HG03039 (cell line): ENCODE data around the gene ARHGEF37.

Source experiments
- ATAC-seq: cut with Tn5 transposase; IDR thresholded peaks from one replicate; pipeline ENCODE4 v1.9.1; 2021; ENCODE audit warnings: mild to moderate bottlenecking, moderate library complexity; ENCODE audit not compliant: unreplicated experiment

The ARHGEF37 gene

GRCh38 chr5:149599375-149599774, 18.1 kb downstream of the ARHGEF37 start:
- ATAC-seq, result no peak

DNA sequence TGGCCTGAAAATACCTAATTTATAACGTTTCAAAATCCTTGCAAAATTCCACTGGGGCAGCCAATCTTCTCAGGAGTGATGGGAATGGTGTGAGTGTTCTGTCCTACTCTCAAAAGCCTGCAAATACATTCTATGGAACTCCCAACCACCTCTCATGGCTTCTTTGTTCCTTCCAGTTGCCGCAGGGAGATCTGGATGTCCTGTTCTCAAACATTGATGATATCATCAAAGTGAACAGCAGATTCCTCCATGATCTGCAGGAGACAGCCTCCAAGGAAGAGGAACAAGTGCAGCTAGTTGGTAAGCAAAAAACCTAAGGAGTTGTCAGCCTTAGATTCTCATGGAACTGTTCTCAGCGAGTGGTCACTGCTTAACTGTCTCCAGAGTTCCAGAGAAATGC, 19.6 kb downstream of the ARHGEF37 start:
- no peak for ATAC-seq

- ATAC-seq, result no peak
Measured at GRCh38 chr5:149603210-149603609, 21.9 kb downstream of the ARHGEF37 start.

DNA sequence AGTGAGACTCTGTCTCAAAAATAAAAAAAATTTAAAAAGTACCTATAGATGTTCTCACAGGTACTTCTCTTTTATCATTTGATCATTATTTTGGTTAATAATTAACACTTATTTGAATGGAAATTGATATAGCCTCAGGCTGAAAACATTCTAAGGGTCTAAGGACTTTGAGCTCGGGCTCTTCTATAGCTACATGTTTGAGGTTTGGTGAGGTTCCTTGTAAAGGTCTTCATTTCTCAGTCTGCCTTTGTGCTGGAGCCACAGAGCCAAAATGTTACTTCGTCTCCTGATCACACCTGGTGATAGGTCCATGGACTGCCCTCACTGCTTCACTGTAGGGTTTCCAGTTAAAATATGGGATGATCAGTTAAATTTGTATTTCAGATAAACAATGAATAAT, 22.6 kb downstream of the ARHGEF37 start:
- ATAC-seq, result no peak

GRCh38 chr5:149604321-149604720, 23.0 kb downstream of the ARHGEF37 start:
- no peak for ATAC-seq

- ATAC-seq, result no peak
Measured at GRCh38 chr5:149605354-149605997, 24.2 kb downstream of the ARHGEF37 start.

- peak; percentile 85 for ATAC-seq
Measured at GRCh38 chr5:149605998-149606724, 24.9 kb downstream of the ARHGEF37 start.

DNA sequence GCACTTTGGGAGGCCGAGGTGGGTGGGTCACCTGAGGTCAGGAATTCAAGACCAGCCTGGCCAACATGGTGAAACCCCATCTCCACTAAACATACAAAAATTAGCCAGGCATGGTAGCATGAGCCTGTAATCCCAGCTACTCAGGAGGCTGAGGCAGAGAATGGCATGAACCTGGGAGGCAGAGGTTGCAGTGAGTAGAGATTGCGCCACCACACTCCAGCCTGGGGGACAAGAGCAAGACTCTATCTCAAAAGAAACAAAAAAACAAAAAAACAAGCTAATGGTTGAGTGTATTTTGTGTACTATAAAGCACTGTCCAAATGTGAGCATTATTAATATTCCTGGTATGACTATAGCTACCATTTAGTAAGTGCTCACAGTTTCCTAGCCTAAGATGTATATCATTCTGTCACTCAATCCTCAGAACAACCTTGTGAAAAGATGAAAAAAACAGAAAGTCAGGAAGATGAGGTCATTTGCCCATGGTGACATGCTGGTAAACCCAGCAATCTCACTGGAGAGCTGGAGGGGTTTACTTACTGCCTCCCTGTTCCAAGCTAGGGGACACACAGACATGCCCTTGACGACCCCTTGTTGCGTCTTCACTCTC, 27.7 kb downstream of the ARHGEF37 start:
- no peak for ATAC-seq

GRCh38 chr5:149609640-149610219, 28.4 kb downstream of the ARHGEF37 start:
- no peak for ATAC-seq

GRCh38 chr5:149610589-149611255, 29.4 kb downstream of the ARHGEF37 start:
- ATAC-seq, result no peak

DNA sequence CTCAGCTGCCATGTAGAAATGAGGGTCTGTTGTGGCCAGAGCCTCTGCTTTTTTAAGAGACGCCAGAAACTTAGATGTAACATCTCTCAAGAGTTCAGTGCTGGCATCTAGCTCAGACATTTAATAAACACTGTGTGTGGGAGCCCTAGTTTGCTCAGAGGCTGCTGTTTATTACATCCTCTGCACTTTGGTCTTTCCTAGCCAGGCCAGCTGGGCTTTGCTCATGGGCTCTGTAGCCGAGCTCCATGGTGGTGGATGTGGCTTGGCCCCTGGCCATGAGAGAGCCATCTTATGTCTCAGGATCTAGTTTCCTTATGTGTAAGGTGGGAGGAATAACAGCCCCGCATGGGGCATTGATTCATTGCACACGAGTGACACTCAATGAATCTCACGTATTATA, 30.0 kb downstream of the ARHGEF37 start:
- no peak for ATAC-seq

- no peak for ATAC-seq
Measured at GRCh38 chr5:149614034-149614907, 33.0 kb downstream of the ARHGEF37 start.

- no peak for ATAC-seq
Measured at GRCh38 chr5:149615976-149616375, 34.7 kb downstream of the ARHGEF37 start.

DNA sequence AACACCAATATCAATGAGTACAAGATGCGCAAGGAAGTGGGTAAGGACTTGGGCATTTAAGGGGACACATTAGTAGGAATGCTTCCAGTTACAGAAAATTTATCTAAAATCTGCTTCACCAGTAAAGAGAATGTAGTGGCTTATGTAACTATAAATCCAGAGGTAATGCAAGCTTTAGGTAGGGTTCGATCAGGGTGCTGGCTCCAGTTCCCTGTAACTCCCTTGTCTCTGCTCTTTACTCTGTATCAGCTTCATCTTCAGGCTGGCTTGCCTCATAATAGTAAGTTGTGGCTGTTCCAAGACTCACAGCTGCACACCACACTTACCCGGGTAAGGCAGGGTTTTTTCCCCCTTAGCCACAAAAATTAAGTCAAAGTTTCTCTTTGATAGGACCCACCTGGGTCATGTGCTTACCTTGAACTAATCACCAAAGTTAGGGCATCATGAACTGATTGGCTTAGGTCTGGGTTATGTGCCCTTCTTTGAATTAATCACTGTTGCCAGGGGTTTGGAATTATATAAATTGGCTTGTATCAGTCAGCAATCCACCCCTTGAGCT, 35.5 kb downstream of the ARHGEF37 start:
- ATAC-seq, result peak; percentile 65

DNA sequence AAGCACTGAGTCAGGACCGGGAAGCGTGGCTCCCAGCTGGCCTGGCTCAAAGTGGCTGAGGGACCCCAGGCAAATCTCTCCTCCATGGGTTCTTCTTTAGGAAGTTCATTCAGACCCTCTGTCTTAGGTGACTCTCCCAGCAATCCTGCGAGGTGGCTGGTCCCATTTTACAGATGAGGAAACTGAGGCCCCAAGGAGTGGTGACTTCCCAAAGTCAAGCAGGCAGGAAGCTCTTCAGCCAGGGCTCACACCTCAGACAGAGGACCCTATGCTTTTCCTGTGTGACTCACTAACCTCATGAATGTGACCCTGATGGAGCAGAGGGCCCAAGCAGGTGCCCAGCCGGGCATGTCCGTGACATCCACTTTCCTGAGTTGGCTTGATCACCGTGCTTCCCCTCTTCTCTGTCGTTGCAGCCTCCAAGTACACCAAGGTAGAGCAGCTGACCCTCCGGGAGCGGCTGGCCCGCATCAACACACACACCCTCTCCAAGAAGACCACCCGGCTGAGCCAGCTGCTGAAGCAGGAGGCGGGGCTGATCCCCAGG, 36.5 kb downstream of the ARHGEF37 start:
- no peak for ATAC-seq

DNA sequence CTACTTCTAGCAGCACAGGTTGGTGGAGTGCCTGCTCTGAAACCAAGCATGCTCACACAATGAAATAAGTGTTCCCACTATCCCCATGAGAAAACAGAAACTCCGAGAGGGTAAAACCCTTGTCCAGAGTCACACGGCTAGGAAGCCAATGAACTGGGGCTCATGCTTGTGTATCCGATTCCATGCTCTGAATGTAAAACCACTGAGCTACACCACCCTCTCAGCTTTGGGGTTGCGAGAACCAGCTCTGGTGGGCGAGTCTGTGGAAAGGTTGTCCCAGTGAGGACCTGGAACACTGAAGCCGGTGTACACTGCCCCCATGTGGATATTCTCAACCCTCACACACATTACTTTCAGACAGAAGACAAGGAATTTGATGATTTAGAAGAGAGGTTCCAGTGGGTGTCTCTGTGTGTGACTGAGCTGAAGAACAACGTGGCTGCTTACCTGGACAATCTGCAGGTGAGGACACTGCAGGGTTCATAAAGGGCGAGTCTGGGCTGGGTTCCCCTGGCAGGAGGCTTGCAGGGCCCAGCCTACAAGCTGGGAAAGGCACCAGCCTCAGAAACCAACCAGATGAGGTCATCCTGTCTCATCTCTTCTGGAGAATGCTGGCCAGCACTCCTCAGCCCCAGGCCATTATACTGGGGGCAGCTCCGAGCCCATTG, 37.4 kb downstream of the ARHGEF37 start:
- ATAC-seq, result no peak

- ATAC-seq, result no peak
Measured at GRCh38 chr5:149621415-149622098, 40.3 kb downstream of the ARHGEF37 start.

- ATAC-seq, result no peak
Measured at GRCh38 chr5:149622466-149622865, 41.2 kb downstream of the ARHGEF37 start.

GRCh38 chr5:149623473-149623872, 42.2 kb downstream of the ARHGEF37 start:
- ATAC-seq, result no peak
